C4-2B (cell line): ENCODE results near the gene C1QBP.

Experiments used
- ZFX ChIP-seq: fragments of 450-650 bp; IDR thresholded peaks from 2 replicates; pipeline ENCODE4 v1.6.1; 2017
- TF ChIP-seq, protein P1 (sequence below): fragments of 450-650 bp; conservative IDR thresholded peaks from 2 replicates; pipeline ENCODE4 v1.5.1; 2017; ENCODE audit warnings: mild to moderate bottlenecking

- TF ChIP-seq, protein P1, sequence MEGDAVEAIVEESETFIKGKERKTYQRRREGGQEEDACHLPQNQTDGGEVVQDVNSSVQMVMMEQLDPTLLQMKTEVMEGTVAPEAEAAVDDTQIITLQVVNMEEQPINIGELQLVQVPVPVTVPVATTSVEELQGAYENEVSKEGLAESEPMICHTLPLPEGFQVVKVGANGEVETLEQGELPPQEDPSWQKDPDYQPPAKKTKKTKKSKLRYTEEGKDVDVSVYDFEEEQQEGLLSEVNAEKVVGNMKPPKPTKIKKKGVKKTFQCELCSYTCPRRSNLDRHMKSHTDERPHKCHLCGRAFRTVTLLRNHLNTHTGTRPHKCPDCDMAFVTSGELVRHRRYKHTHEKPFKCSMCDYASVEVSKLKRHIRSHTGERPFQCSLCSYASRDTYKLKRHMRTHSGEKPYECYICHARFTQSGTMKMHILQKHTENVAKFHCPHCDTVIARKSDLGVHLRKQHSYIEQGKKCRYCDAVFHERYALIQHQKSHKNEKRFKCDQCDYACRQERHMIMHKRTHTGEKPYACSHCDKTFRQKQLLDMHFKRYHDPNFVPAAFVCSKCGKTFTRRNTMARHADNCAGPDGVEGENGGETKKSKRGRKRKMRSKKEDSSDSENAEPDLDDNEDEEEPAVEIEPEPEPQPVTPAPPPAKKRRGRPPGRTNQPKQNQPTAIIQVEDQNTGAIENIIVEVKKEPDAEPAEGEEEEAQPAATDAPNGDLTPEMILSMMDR = no peak
- TF ChIP-seq ZFX = no peak
These were observed 30.8 kb downstream of the C1QBP start for GRCh38 chr17:5408186-5408585.
